GM19043 (cell line): ENCODE measurements around the gene FOXA3.
A peak's percentile ranks its signal among the peaks of the same experiment; 100 is the strongest.
"Not testable (repeated sequence)": the region's sequence is repeated elsewhere in the genome, so short reads cannot be mapped to it uniquely, and the experiment has no call there.

Experiments used
- ATAC-seq: cut with Tn5 transposase; IDR thresholded peaks from one replicate; pipeline ENCODE4 v1.9.1; 2021; ENCODE audit warnings: low read depth; ENCODE audit not compliant: unreplicated experiment

The FOXA3 gene

DNA sequence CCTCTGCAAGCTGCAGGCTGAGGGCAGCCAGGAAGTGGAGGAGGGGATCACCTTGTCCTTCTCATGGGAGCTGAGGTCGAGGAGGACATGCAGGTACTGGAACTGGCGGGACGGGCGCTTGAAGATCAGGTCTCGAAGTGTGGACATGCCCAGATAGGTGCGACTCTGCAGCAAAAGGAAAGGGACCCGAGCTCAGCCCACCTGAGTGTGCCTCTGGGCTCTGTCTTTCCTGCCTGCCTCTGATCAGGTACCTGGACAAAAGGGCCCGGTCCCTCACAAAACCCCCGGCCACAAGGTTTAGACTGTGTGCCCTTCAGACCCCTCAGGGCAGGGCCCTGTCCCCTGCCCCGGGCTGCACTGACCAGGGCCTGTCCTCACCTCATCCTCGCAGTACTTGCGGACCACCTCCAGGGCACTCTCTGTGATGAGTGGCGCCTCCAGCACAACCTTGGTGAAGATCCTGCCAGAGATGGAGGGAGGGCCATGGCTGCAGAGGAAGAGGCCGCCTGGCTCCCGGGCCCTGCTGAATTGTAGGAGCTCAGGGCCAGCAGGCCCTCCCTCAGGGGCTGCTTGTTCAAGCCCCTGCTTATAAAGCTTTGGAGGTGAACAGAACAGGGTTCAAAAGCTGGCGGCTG, 36.5 kb upstream of the FOXA3 start:
- ATAC-seq = no peak

DNA sequence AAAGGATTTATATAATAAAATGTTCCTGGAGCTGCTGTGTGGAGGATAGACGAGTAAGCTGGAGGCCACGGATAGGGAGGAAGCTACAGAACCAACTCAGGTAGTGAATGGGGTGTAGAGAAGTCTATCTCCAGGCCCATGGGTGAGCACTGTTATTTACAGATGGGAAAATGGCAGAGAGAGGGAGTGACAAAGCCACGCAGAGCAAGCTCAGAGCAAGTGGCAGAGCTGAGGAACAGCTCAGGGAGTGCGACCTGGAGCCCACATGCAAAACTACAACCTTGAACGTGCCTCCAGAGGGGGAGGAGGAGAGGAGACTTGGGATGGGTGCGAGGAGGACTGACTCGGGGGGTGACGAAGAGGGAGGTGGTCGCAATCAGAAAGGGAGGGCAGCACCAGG, 35.6 kb upstream of the FOXA3 start:
- no peak for ATAC-seq

DNA sequence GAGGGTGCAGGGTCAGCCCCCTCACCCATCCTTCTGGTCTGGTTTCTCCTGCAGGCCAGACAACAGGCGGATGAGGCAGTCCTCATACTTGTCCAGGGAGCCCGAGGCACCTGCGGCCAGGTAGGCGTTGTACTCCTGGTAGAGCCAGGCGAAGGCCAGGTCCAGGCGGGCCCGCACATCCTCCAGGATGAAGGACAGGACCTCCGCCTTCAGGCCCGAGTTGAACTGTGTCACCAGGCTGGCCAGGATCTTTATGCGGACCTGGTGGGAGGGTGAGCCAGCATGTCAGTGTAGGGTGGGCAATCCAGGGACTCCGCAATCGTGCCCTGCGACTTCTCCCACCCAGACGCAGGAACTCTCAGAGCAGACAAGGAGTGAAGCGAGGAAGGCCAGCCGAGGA, 35.2 kb upstream of the FOXA3 start:
- no peak for ATAC-seq

DNA sequence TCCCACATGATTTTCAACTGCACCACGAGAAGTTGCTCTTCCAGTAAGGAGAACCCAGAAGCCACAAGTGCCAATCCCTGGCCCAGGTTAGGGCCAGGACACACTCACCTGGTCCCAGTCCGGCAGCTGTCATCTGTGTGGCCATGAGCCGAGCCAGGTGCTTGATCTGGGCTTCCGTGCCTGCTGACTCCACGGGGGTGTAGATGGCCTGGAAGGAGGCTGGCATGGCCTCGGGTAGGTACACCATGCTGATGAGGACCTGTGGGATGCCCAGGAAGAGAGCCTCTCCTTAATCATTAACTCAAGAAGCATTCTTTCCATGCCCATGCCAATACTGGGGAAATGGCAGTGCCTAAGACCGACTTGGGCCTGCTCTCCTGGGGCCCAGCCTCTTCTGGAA, 29.2 kb upstream of the FOXA3 start:
- no peak for ATAC-seq

DNA sequence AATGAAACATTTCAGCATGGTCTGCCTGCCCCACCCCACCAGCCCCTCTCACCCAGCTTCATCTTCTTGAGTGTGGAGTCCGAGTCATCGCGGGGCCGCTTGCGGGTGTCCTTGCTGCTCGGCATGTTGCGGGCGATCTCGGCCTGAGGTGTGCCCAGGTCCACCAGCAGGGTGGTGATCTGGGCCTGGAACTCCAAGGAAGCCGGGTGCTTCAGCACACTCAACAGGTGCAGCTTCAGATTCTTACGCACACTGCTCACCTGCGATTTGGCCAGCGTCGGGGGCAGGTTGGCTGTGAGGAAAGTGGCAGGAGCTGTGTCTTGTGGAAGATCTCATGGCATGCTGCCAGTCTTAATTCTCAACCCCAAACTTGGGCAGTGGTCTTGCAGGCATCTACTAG, 21.9 kb upstream of the FOXA3 start:
- no peak for ATAC-seq

DNA sequence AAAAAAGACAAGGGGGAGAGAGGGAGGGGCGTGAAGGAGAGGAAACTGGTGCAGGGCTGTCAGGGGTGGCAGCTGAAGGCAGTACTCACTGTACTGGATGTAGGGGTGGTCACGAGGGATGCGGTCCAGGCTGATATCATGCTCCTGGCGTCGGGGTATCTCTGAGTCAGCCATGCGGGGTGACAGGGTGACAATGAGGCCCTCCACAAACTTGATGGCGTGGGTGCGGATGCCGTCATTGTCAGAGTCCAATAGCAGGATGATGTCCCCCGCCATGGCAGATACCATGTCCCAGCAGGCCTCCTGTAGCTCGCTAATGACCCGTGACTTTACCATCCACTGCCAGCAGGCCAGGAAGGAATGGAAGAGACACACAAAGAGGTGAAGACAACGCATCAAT, 16.5 kb upstream of the FOXA3 start:
- ATAC-seq = no peak

DNA sequence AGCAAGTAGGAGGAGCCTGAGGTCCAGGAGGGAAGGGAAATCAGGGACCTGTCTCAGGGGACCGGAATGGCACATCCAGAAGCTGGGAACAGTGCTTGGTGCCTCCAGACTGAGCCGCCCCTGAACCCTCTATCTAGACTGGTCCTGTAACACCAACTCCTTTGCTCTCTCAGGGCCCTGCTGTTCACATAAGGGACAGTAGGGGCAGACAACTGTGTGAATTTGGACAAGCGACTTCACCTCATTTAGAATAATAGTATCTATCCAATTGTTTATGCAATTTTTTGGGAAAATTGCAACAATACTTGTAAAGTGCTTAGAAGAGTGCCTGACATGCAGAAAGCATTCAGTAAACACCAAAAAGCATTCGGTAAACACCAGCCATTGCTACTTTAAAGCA, 15.2 kb upstream of the FOXA3 start:
- no peak for ATAC-seq

DNA sequence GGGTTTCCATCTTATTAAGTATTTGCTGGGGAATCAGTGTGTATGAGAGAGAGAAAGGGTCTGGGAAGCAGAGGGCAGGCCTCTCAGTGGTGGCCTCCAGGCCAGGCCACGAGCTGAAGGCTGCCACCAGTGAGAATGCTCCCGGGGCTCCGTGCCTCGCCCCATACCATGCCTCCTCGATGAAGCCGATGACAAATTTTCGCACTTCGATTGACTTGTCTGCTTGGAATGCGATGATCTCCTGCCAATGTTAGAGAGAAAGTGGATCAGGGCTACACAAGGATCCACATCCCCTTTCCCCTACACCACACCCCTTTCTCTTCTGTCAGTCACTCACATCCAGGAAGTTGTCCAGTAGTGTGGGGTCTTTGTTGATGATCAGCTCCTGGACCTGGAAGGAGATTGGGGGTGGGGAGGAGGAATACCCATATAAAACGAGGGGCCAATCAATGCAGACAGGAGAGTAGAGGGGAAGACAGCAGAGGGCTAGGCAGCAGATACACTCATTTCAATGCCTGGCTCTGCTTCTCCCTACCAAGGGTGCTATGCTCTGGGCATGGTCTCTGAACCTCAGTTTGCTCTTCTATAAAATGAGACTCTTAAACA, 11.9 kb upstream of the FOXA3 start:
- no peak for ATAC-seq

DNA sequence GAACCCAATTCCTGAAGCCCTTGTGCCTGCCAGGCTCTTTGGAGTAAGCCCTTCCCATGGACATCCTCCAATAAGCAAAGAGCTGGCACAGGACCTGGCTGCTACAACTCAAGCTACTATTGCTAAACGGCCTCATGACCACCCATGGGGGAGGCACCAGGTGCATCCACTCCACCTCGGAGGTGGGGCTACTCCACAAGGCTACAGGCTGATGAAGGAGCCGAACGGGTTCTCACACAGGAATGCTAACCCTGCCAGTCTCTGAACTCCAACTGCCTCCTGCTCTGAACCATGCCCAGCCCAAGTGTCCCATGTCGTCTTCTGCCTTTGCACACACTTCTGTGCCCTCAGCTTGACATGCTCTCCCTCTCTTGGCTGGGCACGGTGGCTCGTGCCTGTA, 11.1 kb upstream of the FOXA3 start:
- ATAC-seq = no peak

DNA sequence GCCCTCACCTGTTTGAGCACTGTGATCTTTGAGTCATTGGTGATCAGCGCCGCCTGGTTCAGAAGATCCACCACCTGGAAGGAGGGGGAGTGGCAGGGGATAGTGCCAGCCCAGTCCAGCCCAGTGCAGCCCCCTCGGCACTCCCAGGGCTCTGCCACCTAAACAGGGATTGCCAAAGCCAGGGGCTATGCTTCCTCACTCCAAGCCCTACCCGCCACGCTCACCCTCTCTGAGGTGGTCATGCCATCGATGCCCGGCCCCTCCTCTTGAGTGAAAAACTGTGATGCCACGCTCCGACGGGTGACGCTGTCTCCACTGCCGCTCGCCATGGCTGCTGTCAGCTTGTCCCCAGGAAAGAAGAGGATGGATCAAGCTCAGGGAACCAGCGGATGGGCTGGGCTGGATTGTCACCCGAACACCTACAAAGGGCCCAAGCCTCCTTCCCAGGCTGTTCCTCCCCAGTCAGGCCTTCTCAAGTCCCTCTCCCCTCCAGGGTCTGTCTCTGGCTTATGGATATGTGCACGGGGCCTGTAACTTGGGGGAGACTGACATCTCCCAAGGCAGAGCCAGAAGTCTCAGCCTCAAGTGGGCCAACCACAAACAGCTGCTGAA, 9.9 kb upstream of the FOXA3 start:
- ATAC-seq = no peak

DNA sequence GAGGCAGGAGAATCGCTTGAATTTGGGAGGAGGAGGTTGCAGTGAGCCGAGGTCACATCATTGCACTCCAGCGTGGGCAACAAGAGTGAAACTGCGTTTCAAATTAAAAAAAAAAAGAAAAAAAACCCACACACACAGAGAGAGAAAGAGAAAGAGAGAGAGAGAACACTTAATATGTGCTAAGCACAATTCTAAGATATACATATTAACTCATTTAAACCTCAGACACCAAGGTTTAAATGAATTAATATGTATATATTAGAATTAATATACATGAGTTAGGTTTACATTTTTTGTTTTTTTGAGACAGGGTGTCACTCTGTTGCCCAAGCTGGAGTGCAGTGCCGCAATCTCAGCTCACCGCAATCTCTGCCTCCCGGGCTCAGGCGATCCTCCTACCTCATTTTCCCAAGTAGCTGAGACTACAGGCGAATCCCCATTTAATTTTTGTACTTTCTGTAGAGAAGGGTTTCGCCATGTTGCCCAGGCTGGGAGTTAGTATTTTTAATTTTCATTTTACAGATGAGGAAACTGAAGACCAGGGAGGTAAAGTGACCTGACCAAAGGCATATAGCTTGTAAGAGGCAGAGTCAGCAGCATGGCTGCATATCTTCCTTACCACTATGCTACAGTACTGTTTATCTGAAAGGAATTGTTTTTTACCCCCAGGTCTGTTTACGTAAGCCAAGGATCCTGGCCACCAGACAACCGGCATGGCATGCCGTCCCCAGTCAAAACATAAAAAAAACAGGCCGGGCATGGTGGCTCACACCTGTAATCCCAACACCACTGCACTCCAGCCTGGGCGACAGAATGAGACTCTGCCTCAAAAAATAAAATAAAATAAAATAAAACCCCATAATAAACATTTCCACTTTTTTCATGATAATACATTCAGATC, 3.5 kb upstream of the FOXA3 start:
- ATAC-seq = no peak

DNA sequence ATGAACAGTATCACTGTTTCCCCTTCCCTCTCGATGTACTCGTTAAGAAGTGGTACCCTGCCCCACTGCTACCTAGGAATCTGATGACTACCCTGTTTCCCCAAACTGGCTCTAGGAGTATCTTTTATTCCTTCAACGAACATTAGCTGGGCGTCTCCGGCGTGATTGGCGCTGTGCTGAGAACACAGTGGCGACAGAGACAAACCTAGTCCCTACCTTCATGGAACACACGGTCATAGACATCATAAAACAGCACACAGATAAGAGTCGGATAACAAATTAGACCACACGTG, 1.9 kb upstream of the FOXA3 start:
- no peak for ATAC-seq

DNA sequence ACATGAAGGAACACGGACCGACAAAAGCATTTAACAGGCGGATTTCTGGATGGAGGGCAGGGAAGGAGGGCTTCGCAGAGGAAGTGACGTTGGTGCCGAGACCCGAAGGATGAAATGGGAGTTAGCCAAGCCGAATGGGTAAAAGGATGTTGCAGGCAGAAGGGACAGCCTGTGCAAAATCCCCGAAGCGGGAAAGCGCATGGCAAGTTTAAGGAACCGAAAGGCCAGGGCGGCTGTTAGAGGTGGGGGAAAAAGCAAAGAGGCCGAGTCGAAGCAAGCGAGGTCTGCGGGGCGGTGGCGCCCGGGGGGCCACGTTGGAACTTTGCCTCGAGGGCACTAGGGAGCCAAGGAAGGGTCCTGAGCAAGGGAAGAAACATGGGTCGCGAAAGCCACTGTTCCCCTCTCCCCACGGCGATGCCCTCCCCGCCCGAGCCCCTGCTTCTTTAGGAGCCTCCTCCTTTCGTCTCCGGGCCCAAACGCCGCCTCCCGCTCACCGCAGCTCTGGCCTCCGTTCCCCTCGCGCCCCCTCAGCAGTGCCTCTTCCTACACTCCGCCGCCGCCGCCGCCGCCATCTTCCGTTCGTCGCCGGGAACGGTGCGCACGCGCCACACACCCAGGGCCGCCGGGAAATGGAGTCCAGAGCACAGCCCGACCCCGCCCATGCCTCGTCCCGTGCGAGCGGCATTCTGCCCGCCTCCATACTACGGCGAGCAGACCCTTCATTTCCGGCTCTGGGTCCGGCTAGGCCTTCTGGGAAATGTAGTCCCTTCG, 1.4 kb upstream of the FOXA3 start, which contains the start of gene SYMPK:
Gene SYMPK (minus strand): TSS at position 584 of the 771 bp plus-strand sequence. CDS start 8,652 bp downstream, outside the sequence.
- ATAC-seq = peak; percentile 79

DNA sequence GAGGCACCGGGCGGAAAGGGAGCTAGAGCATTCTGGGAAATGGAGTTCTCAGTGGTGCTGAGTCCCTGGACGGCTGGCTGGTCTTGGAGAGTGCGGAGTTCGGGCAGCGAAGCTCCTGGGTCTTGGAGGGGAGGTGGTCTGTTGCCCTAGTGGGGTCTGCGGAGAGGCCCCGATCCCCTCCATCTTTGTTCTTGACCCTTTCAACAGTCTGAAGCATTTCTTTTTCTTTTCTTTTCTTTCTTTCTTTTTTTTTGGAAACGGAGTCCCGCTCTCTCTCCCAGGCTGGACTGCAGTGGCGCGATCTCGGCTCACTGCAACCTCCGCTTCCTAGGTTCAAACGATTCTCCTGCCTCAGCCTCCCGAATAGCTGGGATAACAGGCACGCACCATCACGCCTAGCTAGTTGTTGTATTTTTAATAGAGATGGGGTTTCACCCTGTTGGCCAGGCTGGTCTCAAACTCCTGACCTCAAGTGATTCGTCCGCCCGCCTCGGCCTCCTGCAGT, 739 bp upstream of the FOXA3 start:
- no peak for ATAC-seq

DNA sequence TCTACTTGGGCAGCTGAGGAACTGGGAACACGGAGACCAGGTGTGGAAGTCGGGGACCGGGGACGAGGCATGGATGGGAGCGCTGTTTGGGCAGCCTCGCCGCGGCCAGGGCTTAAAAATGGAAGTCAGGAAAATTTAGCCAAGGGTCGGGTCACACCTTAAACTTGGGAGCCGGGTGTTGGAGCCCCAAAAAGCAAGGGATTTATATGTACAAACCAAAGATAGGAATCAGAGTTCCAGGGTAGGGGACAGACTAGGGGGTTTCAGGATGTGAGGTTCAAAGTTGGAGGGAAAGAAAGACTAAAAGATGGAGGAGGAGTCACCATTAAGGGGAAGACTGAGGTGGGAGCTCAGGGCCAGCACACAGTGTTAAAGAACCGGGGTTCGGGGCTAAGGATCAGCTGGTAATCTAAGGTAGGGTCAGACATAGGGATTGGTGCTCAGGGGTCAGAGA, 530 bp downstream of the FOXA3 start:
- no peak for ATAC-seq

DNA sequence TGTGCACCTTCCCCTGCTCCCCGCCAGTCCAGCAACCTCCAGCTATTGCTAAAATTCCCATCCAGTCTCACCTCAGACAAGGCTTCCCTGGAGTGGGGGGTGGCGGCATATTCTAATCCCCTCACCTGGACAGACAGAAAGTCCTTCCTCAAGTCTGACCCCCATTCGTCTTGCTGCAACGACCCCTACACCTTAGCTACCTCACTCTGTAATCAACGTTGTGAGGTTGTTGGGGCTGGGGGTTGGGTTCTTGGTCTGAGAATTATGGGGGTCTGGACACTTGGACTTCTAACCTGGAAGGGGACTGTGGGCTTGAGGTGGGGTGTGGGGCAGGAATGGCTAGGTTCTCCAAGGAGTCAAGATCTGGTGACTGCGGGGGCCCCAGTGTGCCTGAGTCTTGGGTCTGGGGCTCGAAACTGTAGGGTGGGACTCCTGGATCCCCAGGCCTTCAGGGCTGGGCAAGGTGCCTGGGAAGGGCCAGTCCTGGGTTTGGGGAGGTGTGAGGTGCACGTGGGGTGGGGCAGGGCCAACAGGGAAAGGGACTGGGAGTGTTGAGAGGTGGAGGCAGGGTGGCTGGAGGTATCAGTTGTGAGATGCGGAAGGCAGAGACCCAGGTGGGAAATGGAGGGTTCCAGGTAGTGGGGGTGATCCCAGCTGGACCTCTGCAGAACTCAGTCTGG, 1.3 kb downstream of the FOXA3 start:
- ATAC-seq = no peak

DNA sequence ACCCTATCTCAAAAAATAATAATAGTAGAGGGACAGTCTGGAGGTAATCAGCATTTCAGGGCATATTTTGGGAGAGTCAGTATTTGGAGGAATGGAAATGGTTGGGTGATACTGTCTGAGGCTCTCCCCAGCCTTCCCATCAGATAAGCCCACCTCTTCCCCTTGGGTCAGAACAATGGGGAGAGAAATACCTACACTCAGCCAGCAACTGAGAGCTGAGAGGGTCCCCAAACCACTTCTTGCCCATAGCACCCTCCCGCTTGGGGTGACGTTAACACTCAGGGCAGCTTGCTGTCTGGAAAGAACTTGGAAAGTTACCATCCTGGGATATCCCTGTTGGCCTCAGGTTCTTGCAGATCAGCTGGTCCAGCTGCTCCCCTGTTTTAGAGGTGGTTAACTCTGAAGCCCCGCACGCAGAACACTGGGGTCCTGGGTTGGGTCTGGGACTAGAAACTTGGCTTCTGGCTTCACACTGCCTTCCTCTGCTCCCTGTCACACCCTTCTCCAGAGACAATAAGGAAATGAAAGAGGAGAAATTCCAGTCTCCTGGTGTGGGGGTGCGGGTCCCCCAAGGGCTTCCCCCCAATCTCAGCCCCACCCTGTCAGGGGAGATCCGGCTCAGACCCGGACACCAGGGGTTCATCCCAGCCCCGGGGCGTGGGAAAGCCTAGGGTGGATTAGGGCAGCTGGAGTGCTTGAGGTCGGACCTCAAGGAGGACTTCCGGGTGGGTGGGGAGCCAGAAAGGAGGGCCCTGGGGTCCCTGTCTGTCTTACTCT, 2.5 kb downstream of the FOXA3 start:
- ATAC-seq = no peak

DNA sequence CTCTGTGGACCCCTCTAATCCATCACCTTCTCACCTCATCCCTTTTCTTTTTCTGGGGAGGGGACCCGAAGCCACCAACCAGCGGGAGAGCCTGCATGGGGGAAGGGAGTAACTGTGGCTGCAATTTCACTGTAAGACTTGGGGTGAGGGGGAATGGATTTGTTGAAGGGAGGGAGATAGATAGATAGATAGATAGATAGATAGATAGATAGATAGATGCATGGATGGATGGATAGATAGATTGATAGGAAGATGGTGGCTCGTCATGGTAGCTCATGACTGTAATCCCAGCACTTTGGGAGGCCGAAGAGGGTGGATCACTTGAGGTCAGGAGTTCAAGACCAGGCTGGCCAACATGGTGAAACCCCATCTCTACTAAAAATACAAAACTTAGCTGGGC, 3.1 kb downstream of the FOXA3 start:
- ATAC-seq = not testable (repeated sequence)

DNA sequence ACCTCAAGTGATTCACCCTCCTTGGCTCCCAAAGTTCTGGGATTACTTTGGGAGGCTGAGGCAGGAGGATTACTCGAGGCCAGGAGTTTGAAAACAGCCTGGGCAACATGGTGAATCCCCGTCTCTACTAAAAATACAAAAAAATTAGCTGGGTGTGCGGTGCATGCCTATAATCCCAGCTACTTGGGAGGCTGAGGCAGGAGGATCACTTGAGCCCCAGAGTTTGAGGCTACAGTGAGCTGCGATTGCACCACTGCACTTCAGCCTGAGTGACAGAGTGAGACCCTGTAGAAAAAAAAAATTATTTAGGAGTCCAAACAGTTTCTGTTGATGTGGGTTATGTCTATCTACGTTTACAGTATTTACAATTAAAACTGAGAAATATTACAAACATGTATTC, 6.7 kb downstream of the FOXA3 start:
- ATAC-seq = no peak
